Stimulated activated CD4-positive, alpha-beta T cell treated with anti-CD3 and anti-CD28 coated beads, Interleukin-12 subunit alpha, Interleukin-12 subunit beta, amount 100 ng/mL, for 48 hours (primary cell): ENCODE data around the gene CCDC92B.
"Not testable (repeated sequence)": the region's sequence is repeated elsewhere in the genome, so short reads cannot be mapped to it uniquely, and the experiment has no call there.

Source experiments
- DNase-seq, 3 donors: peaks; one replicate each; pipeline ENCODE4 v3.0.0-alpha.2; 2020; ENCODE audit warnings: low read depth in 2 of 3, low spot score in 1 of 3

The CCDC92B gene

GRCh38 chr17:2749058-2749783 is at the start of gene CCDC92B:
CCDC92B (minus strand) TSS chr17:2749652; CDS start chr17:2735145, 14,507 bp downstream.
- no peak for DNase-seq

- DNase-seq = no peak
Measured at GRCh38 chr17:2798678-2799077, 49.2 kb upstream of the CCDC92B start.

- DNase-seq = no peak
Measured at GRCh38 chr17:2798188-2798587, 48.7 kb upstream of the CCDC92B start.

- no peak for DNase-seq
Measured at GRCh38 chr17:2797637-2798036, 48.2 kb upstream of the CCDC92B start.

- DNase-seq = no peak
Measured at GRCh38 chr17:2797226-2797625, 47.8 kb upstream of the CCDC92B start.

GRCh38 chr17:2796164-2797125 is 47.0 kb upstream of the CCDC92B start, which contains the start of gene RAP1GAP2:
RAP1GAP2 (plus strand) TSS chr17:2796438; CDS start chr17:2796528, 90 bp downstream.
- peak in 2 of 3 donors; percentile 21 to 44 for DNase-seq

- no peak for DNase-seq
Measured at GRCh38 chr17:2795441-2796163, 46.1 kb upstream of the CCDC92B start.

- no peak for DNase-seq
Measured at GRCh38 chr17:2794111-2794803, 44.8 kb upstream of the CCDC92B start.

GRCh38 chr17:2792366-2793169 is 43.1 kb upstream of the CCDC92B start:
- DNase-seq = peak; percentile 52 to 71 (median 53)

GRCh38 chr17:2789700-2790099 is 40.2 kb upstream of the CCDC92B start:
- no peak for DNase-seq

- DNase-seq = peak; percentile 87 to 95 (median 90)
Measured at GRCh38 chr17:2786176-2786881, 36.9 kb upstream of the CCDC92B start.

GRCh38 chr17:2785376-2785775 is 35.9 kb upstream of the CCDC92B start:
- not testable (repeated sequence) for DNase-seq

- no peak for DNase-seq
Measured at GRCh38 chr17:2784864-2785263, 35.4 kb upstream of the CCDC92B start.

- DNase-seq = no peak
Measured at GRCh38 chr17:2783310-2784030, 34.0 kb upstream of the CCDC92B start.

GRCh38 chr17:2782055-2782454 is 32.6 kb upstream of the CCDC92B start:
- DNase-seq = no peak

- not testable (repeated sequence) for DNase-seq
Measured at GRCh38 chr17:2781598-2781997, 32.1 kb upstream of the CCDC92B start.

GRCh38 chr17:2780931-2781454 is 31.5 kb upstream of the CCDC92B start:
- DNase-seq = no peak

GRCh38 chr17:2780256-2780655 is 30.8 kb upstream of the CCDC92B start:
- no peak for DNase-seq
